ENCODE results near the gene EVI5.
"Not testable (repeated sequence)": the region's sequence is repeated elsewhere in the genome, so short reads cannot be mapped to it uniquely, and the experiment has no call there.

EVI5 gene

DNA sequence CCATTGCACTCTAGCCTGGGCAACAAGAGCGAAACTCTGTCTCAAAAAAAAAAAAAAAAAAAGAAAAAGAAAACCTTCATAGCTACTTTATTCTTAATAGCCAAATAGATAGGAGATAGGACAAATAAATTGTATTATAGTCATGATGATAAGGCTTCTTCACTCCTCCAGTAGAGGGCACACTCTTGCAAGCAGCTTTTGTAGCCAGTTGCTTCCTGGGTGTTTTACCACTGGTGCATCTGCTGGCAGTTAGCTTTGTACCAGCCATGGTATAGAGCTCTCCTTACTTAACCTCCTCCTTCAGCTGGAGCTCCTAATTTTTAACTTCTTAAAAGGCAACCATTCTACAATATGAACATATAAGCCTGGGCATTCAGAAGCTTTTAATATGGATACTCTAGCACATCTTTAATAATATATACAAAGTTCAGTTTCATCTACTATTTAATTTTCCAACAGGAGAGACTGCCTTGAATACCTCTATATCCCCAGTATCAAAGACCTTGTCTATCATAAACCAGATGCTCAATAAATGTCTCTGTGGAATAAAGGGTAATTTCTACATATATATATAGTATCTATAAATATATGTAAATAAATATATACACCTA, 35.8 kb downstream of the EVI5 start:
- no peaks in the 10 kb centered on the region for H3K9me3 Mint-ChIP-seq
- H3K27me3 Mint-ChIP-seq: no peaks in the 10 kb centered on the region
- DNase-seq (ENCODE audit: low spot score in 2 of 2) (peak in 1 of 2 donors; percentile 44), ATAC-seq (ENCODE audit: low read depth) (peak; percentile 89)
- H3K27ac Mint-ChIP-seq: no peak overlapping the region
- peaks cover 21% of the 10 kb centered on the region for H3K4me1 Mint-ChIP-seq
- H3K4me3 Mint-ChIP-seq: no peak overlapping the region
- peaks cover 4% of the 10 kb centered on the region for H3K36me3 Mint-ChIP-seq

DNA sequence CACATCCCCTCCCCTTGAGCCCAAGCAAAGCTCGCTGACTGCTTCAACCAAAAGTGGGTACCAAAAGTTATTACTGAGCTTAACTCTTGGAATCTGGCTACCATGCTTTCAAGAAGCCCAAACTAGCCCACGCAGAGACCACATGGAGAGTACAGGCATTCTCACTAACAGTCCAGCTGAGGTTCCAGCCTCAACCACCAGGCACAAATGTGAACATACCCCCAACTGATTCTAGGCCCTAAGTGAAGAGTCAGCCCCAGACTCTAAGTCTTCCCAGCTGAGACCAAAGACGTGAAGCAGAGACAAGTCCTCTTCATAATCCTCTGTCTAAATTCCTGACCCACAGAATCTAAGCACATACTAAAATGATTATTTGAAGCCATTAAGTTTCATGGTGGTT, 36.8 kb downstream of the EVI5 start:
- no peaks in the 10 kb centered on the region for H3K9me3 Mint-ChIP-seq
- peaks cover 5% of the 10 kb centered on the region for H3K36me3 Mint-ChIP-seq
- no peak for ATAC-seq (ENCODE audit: low read depth)
- no peak overlapping the region for H3K27ac Mint-ChIP-seq
- H3K4me3 Mint-ChIP-seq: no peak overlapping the region
- no peak for DNase-seq (ENCODE audit: low spot score in 2 of 2)
- no peaks in the 10 kb centered on the region for H3K27me3 Mint-ChIP-seq
- H3K4me1 Mint-ChIP-seq: peaks cover 22% of the 10 kb centered on the region

DNA sequence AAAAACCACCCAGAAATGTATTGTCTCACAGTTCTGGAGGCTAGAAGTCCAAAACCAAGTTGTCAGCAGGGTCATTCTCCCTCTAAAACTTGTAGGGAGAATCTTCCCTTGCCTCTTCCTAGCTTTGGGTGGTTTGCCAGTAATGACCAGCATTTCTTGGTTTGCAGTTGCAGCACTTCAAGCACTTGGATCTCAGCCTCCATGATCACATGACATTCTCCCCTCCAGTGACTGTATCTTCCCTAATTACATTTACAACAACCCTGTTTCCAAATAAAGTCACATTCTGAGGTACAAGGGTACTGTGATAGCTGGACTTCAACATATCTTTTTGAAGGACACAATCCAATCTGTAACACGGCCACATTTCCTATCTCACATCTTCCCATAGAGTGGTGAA, 37.2 kb downstream of the EVI5 start:
- H3K27ac Mint-ChIP-seq: no peak overlapping the region
- ATAC-seq (ENCODE audit: low read depth) (no peak), DNase-seq (ENCODE audit: low spot score in 2 of 2) (no peak)
- no peak overlapping the region for H3K4me3 Mint-ChIP-seq
- no peaks in the 10 kb centered on the region for H3K27me3 Mint-ChIP-seq
- no peaks in the 10 kb centered on the region for H3K9me3 Mint-ChIP-seq
- peaks cover 5% of the 10 kb centered on the region for H3K36me3 Mint-ChIP-seq
- H3K4me1 Mint-ChIP-seq: peaks cover 18% of the 10 kb centered on the region

DNA sequence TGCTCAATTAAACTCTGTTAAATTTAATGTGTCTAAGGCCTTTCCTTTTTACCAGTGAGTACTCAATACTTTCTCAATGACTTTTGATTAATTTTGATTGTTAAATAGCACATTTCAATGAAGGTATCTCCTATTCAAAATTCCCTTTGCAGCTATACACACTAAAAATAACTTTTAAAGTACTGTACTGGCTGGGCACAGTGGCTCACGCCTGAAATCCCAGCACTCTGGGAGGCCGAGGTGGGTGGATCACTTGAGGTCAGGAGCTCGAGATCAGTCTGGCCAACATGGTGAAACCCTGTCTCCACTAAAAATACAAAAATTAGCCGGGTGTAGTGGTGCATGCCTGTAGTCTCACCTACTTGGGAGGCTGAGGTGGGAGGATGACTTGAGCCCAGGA, 38.7 kb downstream of the EVI5 start:
- not testable (repeated sequence) for H3K4me3 Mint-ChIP-seq; H3K36me3 Mint-ChIP-seq; DNase-seq (ENCODE audit: low spot score in 2 of 2); ATAC-seq (ENCODE audit: low read depth); H3K27me3 Mint-ChIP-seq; H3K9me3 Mint-ChIP-seq; H3K27ac Mint-ChIP-seq
- H3K4me1 Mint-ChIP-seq: peaks cover 16% of the 10 kb centered on the region

DNA sequence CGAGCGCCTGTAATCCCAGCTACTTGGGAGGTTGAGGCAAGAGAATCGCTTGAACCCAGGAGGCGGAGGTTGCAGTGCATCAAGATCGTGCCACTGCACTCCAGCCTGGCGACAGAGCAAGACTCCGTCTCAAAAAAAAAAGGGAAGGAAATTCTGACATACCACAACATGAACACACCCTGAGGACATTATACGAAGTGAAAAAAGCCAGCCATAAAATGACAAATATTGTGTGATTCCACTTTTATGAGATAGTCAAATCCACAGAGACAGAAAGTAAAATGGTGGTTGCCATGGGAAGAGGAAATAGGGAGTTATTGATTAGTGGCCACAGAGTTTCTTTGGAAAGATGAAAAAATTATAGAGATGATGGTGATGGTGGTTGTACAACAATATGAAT, 41.7 kb downstream of the EVI5 start:
- peaks cover 5% of the 10 kb centered on the region for H3K36me3 Mint-ChIP-seq
- ATAC-seq (ENCODE audit: low read depth) (no peak), DNase-seq (ENCODE audit: low spot score in 2 of 2) (no peak)
- H3K27ac Mint-ChIP-seq: no peak overlapping the region
- H3K4me3 Mint-ChIP-seq: no peak overlapping the region
- peaks cover 14% of the 10 kb centered on the region for H3K4me1 Mint-ChIP-seq
- no peaks in the 10 kb centered on the region for H3K9me3 Mint-ChIP-seq
- no peaks in the 10 kb centered on the region for H3K27me3 Mint-ChIP-seq

DNA sequence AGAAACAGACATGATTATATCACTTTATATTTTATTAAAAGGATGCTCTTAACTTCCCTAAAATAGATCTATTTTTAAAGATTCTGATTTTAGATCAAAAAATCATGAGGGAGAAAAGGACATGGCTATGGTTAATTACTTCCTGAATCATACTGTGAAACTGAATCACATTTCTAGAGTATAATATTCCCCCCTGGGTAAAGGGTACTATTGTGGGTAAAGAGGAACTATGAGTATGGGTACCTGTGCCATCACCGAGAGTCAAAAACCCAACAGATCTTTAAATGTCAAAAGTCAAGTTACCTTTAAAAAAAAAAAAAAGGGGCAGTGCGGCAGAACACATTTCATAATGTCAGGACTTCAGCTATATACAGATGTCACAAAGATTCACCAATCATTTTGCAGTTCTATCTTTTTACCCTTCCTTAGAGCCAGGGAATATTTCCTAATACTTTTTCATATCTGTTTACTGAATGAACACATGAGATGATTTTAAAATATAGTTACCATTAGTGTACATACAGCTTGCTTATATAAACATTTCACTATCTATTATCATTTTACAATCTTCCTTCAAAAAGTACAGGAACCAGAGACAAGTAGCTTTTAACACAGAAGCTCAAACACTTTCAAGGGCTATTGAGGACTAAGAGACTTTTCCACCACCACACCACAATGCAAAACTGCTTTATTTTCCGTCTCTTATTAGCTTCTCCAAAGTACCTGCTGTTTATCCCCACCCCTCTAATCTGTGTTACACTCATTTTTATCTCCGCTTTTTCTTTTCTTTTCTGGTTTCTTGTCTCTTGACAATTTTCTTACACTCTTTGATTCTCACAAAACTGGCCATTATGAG, 45.0 kb downstream of the EVI5 start:
- DNase-seq (ENCODE audit: low spot score in 2 of 2): peak in 1 of 2 donors; percentile 8
- H3K27ac Mint-ChIP-seq: no peak overlapping the region
- no peaks in the 10 kb centered on the region for H3K27me3 Mint-ChIP-seq
- no peaks in the 10 kb centered on the region for H3K9me3 Mint-ChIP-seq
- H3K36me3 Mint-ChIP-seq: peaks cover 8% of the 10 kb centered on the region
- peak; percentile 97 for ATAC-seq (ENCODE audit: low read depth)
- no peak overlapping the region for H3K4me3 Mint-ChIP-seq
- peaks cover 17% of the 10 kb centered on the region for H3K4me1 Mint-ChIP-seq

DNA sequence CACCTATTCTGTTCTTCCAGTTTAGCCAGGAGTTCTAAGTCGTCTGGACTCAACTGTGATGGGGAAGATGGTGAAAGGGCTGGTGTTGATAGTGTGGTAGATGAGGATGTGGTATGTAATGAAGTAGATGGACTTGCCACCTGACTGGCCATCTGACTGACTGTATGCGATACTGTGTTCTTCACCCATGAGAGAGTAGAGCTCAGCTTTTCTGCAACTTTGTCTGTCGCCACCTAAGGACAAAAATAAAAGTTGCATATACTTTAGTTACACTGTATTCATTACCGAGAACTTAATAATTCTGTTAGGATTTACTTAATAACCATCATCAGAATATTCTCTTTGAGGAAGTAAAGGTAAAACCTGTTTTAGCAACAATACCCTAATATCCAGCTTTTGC, 48.5 kb downstream of the EVI5 start:
- H3K36me3 Mint-ChIP-seq: peaks cover 26% of the 10 kb centered on the region
- DNase-seq (ENCODE audit: low spot score in 2 of 2) (no peak), ATAC-seq (ENCODE audit: low read depth) (no peak)
- H3K4me1 Mint-ChIP-seq: peaks cover 14% of the 10 kb centered on the region
- H3K27me3 Mint-ChIP-seq: no peaks in the 10 kb centered on the region
- no peaks in the 10 kb centered on the region for H3K9me3 Mint-ChIP-seq
- no peak overlapping the region for H3K4me3 Mint-ChIP-seq
- no peak overlapping the region for H3K27ac Mint-ChIP-seq

DNA sequence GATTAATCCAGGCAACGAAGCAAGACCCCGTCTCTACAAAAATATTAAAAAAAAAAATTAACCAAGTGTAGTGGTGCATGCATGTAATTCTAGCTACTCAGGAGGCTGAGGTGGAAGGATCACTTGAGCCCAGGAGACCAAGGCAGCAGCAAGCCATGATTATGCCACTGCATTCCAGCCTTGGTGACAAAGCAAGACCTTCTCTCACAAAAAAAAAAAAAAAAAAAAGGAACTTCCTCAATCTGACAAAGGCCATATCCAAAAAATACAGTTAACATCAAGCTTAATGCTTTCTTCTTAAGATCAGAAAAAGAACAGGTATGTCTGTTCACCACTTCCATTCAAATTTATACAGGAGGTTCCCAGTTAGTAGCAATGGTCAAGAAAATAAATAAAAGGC, 54.4 kb downstream of the EVI5 start:
- no peak overlapping the region for H3K27ac Mint-ChIP-seq
- DNase-seq (ENCODE audit: low spot score in 2 of 2) (no peak), ATAC-seq (ENCODE audit: low read depth) (no peak)
- H3K4me3 Mint-ChIP-seq: no peak overlapping the region
- peaks cover 2% of the 10 kb centered on the region for H3K9me3 Mint-ChIP-seq
- peaks cover 2% of the 10 kb centered on the region for H3K4me1 Mint-ChIP-seq
- H3K27me3 Mint-ChIP-seq: no peaks in the 10 kb centered on the region
- peaks cover 36% of the 10 kb centered on the region for H3K36me3 Mint-ChIP-seq

DNA sequence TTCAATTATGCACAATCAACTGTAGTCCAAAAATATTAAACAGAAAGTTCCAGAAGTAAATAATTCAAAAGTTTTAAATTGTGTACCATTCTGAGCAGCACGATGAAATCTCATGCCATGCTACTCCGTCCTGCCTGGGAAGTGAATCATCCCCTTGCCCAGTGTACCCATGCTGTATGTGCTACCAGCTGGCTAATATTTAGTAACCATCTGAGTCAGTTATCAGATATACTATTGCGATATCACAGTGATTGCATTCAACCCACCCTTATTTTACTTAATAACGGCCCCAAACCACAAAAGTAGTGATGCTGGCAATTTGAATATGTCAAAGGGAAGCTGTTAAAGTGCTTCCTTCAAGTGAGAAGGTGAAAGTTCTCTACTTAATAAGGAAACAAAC, 56.2 kb downstream of the EVI5 start:
- Mint-ChIP-seq H3K27ac (no peak overlapping the region), H3K4me1 (peaks cover 2% of the 10 kb centered on the region), H3K27me3 (no peaks in the 10 kb centered on the region)

DNA sequence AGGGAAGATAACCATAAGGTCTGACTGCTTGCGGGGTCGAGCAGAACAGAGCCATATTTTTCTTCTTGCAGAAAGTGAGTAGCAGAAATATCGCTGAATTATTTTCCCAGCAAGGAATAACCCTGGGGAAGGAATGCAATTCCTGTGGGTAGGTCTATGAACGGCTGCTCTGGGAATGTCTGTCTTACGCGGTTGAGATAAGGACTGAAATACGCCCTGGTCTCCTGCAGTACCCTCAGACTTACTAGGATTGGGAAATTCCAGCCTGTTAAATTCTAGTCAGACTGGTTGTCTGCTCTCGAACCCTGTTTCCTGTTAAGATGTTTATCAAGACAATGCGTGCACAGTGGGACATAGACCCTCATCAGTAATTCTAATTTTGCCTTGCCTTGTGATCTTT, 61.2 kb downstream of the EVI5 start:
- not testable (repeated sequence) for DNase-seq (ENCODE audit: low spot score in 2 of 2); ATAC-seq (ENCODE audit: low read depth); H3K9me3 Mint-ChIP-seq; H3K27ac Mint-ChIP-seq; H3K4me1 Mint-ChIP-seq; H3K27me3 Mint-ChIP-seq; H3K4me3 Mint-ChIP-seq
- peaks cover 32% of the 10 kb centered on the region for H3K36me3 Mint-ChIP-seq

More for the DNA sequence above, 56.2 kb downstream of the EVI5 start:
- Mint-ChIP-seq H3K36me3 (peaks cover 37% of the 10 kb centered on the region), H3K4me3 (no peak overlapping the region), H3K9me3 (peaks cover 2% of the 10 kb centered on the region)
- DNase-seq (ENCODE audit: low spot score in 2 of 2) (no peak), ATAC-seq (ENCODE audit: low read depth) (no peak)

DNA sequence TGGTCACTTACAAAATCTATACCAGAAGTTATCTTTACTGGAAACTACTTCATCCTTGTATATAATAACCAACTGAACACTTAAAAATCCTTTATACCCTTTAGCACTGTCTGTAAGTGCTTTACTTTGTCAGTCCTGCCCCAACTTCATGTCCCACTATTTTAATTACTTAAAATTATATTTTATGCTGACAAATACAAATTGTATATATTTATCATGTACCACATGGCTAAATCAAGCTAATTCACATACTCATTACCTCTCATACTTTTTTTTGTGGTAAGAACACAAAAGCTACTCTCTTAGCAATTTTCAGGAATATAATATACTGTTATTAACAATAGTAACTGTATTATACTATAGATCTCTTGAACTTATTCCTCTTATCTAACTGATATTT, 63.0 kb downstream of the EVI5 start:
- peaks cover 2% of the 10 kb centered on the region for H3K9me3 Mint-ChIP-seq
- H3K27ac Mint-ChIP-seq: no peak overlapping the region
- no peak overlapping the region for H3K4me3 Mint-ChIP-seq
- DNase-seq (ENCODE audit: low spot score in 2 of 2) (no peak), ATAC-seq (ENCODE audit: low read depth) (no peak)
- H3K4me1 Mint-ChIP-seq: peaks cover 12% of the 10 kb centered on the region
- peaks cover 42% of the 10 kb centered on the region for H3K36me3 Mint-ChIP-seq
- H3K27me3 Mint-ChIP-seq: no peaks in the 10 kb centered on the region

DNA sequence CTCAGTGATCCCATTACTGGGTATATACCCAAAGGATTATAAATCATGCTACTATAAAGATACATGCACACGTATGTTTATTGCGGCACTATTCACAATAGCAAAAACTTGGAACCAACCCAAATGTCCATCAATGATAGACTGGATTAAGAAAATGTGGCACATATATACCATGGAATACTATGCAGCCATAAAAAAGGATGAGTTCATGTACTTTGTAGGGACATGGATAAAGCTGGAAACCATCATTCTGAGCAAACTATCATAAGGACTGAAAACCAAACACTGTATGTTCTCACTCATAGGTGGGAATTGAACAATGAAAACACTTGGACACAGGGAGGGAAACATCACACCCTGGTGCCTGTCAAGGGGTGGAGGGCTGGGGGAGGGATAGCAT, 63.8 kb downstream of the EVI5 start:
- Mint-ChIP-seq H3K4me1 (peaks cover 13% of the 10 kb centered on the region), H3K36me3 (peaks cover 46% of the 10 kb centered on the region)
- ATAC-seq (ENCODE audit: low read depth); DNase-seq (ENCODE audit: low spot score in 2 of 2); H3K4me3 Mint-ChIP-seq; H3K27me3 Mint-ChIP-seq; H3K27ac Mint-ChIP-seq; H3K9me3 Mint-ChIP-seq: not testable (repeated sequence)

DNA sequence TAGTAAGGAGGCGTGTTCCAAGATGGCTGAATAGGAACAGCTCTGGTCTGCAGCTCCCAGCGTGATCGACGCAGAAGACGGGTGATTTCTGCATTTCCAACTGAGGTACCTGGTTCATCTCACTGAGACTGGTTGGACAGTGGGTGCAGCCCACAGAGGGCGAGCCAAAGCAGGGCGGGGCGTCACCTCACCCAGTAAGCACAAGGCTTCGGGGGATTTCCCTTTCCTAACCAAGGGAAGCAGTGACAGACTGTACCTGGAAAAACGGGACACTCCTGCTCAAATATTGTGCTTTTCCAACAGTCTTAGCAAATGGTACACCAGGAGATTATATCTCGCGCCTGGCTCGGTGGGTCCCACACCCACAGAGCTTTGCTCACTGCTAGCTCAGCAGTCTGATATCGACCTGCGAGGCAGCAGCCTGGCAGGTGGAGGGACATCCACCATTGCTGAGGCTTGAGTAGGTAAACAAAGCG, 69.4 kb downstream of the EVI5 start:
- H3K27ac Mint-ChIP-seq; H3K4me3 Mint-ChIP-seq; H3K27me3 Mint-ChIP-seq; DNase-seq (ENCODE audit: low spot score in 2 of 2); H3K9me3 Mint-ChIP-seq; ATAC-seq (ENCODE audit: low read depth): not testable (repeated sequence)
- Mint-ChIP-seq H3K4me1 (peaks cover 11% of the 10 kb centered on the region), H3K36me3 (peaks cover 27% of the 10 kb centered on the region)

DNA sequence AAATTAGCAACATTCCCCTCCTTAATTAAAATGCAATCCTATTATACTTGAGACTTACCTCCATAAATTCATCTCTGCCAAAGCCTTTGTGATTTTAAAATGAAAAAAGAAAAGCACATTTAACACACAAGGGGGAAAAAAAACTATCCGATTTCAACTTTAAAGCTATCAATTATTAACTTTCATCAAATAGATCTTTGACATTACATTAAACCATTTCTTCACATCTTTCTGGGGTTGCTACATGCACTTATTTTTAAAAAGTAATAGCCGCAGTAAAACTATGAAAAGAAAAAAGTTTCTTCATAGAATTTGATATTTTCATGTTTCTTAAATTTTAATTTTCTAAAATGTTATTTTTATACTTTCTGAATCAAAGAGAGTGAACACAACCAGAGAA, 71.0 kb downstream of the EVI5 start:
- Mint-ChIP-seq H3K27me3 (no peaks in the 10 kb centered on the region), H3K9me3 (no peaks in the 10 kb centered on the region), H3K4me3 (no peak overlapping the region), H3K36me3 (peaks cover 20% of the 10 kb centered on the region), H3K27ac (no peak overlapping the region), H3K4me1 (peaks cover 11% of the 10 kb centered on the region)
- no peak for ATAC-seq (ENCODE audit: low read depth)
- DNase-seq (ENCODE audit: low spot score in 2 of 2): no peak

Measured in memory B cell (primary cell).